Measurements from ENCODE around the gene CAMK4. TPM values are rescaled to one million over a fixed set of nuclear protein-coding genes. Genes with fewer than 3 reads are reported as not detected.

CAMK4 gene
- total and polyA plus RNA-seq, 2 of the 8 experiments (the other 6 are each of a cell fraction or from before 2014, with no cell fraction given), result 1.8 to 8.3 TPM

GRCh38 chr5:111227226-111227782 is 3.1 kb downstream of the CAMK4 start:
- H4K8ac ChIP-seq (ENCODE audit: extremely low read depth, insufficient read depth, low read length), result no peak overlapping the region
- H3K27ac ChIP-seq (ENCODE audit: low read depth, low read length), result no peak overlapping the region
- no peaks in the 10 kb centered on the region for H4K20me1 ChIP-seq (replicated peaks in 1 of 2; ENCODE audit: control insufficient read depth in 1 of 2, insufficient read depth in 2 of 2, low read length in 2 of 2)
- no peak overlapping the region for H2BK5ac ChIP-seq (ENCODE audit: low read depth, low read length)
- H3K14ac ChIP-seq (ENCODE audit: insufficient read length), result no peak overlapping the region
- 92% methylated on average over 6 of the region's 6 CpGs; no CpG with 5 or more reads in 1 of the 2 experiments for WGBS, 2 experiments (ENCODE audit: extremely low coverage in 1 of 2, insufficient coverage in 1 of 2, insufficient read length in 1 of 2, insufficient replicate concordance in 2 of 2, low coverage in 1 of 2, low lambda C conversion rate in 2 of 2, missing lambda C conversion rate in 1 of 2)
- H3K56ac ChIP-seq (replicated peaks; ENCODE audit: insufficient read length, low read depth, low read length), result no peak overlapping the region
- no peaks in the 10 kb centered on the region for H3K36me3 ChIP-seq (ENCODE audit: control insufficient read depth in 2 of 4, insufficient read depth in 4 of 4, low read length in 3 of 4)
- DNase-seq (ENCODE audit: low read depth in 1 of 2, low spot score in 2 of 2) (no peak), FAIRE-seq (no peak)
- H3K4me3 ChIP-seq (ENCODE audit: extremely low read depth in 1 of 4, insufficient read depth in 2 of 4, low read depth in 3 of 4, low read length in 4 of 4), result no peak overlapping the region
- no peak overlapping the region for H4K5ac ChIP-seq (ENCODE audit: insufficient read length, low read depth, low read length)
- ChIA-PET POLR2A (ENCODE audit: partially characterized antibody) (interaction anchor here (1.6 kb wide), 1 partner anchor 9 kb away, joined by 5 read pairs; no protein-coding TSS in a partner anchor), CTCF (ENCODE audit: partially characterized antibody) (interaction anchor here (0.8 to 1.1 kb wide), 5 partner anchors 8 to 68 kb away, joined by 3 to 5 read pairs (median 3); no protein-coding TSS in a partner anchor)
- H3K4me2 ChIP-seq (ENCODE audit: insufficient read depth in 1 of 2, low read depth in 2 of 2, low read length in 2 of 2), result no peak overlapping the region
- H4K91ac ChIP-seq (replicated peaks; ENCODE audit: insufficient read length, low read length), result no peak overlapping the region
- H3K27me3 ChIP-seq (replicated peaks in 1 of 4; ENCODE audit: control insufficient read depth in 3 of 4, extremely low read depth in 1 of 4, insufficient read depth in 3 of 4, low read length in 3 of 4), result peaks cover 0 to 23% (median 5%) of the 10 kb centered on the region in 4 experiments; a peak in 4 of 7 replicates
- no peak overlapping the region for H2AFZ ChIP-seq (ENCODE audit: low read length)
- H3K9me3 ChIP-seq (ENCODE audit: insufficient read depth in 2 of 2, low read depth in 1 of 2, low read length in 1 of 2), result no peaks in the 10 kb centered on the region
- H3K23ac ChIP-seq (ENCODE audit: insufficient read length), result no peak overlapping the region
- peaks cover 0 to 3% (median under 1%) of the 10 kb centered on the region in 4 experiments; a peak in 1 of 7 replicates for H3K4me1 ChIP-seq (replicated peaks in 1 of 4; ENCODE audit: control insufficient read depth in 3 of 4, insufficient read depth in 4 of 4, low read length in 3 of 4)
- no peak overlapping the region for H3K9ac ChIP-seq (replicated peaks in 1 of 4; ENCODE audit: extremely low read depth in 1 of 4, low read depth in 3 of 4, low read length in 3 of 4)
- H2BK15ac ChIP-seq (ENCODE audit: low read length), result no peak overlapping the region
- no peak overlapping the region for H2BK20ac ChIP-seq (ENCODE audit: low read length)
- no peak overlapping the region for H3K4ac ChIP-seq (replicated peaks; ENCODE audit: insufficient read length, low read depth, low read length)
- no peak overlapping the region for H2BK120ac ChIP-seq (replicated peaks; ENCODE audit: low read depth, low read length)
- H3K79me1 ChIP-seq (ENCODE audit: low read depth, low read length), result no peaks in the 10 kb centered on the region
- no peaks in the 10 kb centered on the region for H3K79me2 ChIP-seq (ENCODE audit: control insufficient read depth in 1 of 2, insufficient read depth in 2 of 2, low read length in 2 of 2)
- TF ChIP-seq CHD2 (IDR thresholded peaks at IDR 0.05; ENCODE audit: low read length) (no peak), ZNF274 (IDR thresholded peaks at IDR 0.05; ENCODE audit: borderline replicate concordance, extremely low read depth, low read length) (no peak), HDAC6 (IDR thresholded peaks at IDR 0.05; ENCODE audit: low read depth, low read length) (no peak)
- H3K23me2 ChIP-seq (ENCODE audit: low read depth, low read length), result peaks cover 11% of the 10 kb centered on the region; the same call in 1 of the 2 replicates
- no peak overlapping the region for H3K18ac ChIP-seq (ENCODE audit: extremely low read depth, low read length)
- no peak overlapping the region for H2AK5ac ChIP-seq (ENCODE audit: low read depth, low read length)
- no peak overlapping the region for H2BK12ac ChIP-seq (ENCODE audit: low read depth, low read length)

All from H1 (cell line).